ENCODE data around the gene PGAM5.
A peak's percentile ranks its signal among the peaks of the same experiment; 100 is the strongest.

The PGAM5 gene

DNA sequence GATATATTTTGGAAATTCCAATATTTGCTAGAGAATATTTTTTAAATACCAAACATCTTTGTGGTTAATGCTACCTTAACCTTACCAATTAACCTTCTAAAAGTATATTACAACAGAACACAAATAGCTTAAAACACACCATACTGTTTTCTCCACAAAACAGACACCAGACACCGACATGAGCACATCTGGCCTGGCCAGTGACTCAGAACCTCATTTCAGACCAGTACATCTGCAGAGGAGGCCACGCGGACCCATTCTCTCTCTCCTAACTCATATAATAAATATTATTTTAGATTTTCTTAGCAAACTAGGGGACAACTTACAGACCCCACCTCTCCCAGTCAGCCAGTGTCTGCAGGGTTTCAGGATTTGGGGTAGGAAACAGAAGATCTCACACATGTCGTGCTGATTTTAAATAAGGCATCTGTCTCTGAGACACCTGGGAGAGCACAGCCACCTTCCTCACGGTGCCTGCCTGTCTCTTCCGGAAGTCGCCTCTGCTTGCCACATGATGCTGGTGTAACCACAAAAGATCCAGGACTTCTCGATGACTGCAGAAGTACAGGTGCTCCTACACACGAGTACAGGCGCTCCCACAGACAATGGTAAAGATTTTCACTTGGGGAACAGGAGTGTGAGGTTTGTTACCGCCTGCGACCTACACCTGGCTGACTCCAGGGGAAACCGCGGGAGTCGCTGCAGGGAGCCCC, 60.6 kb downstream of the PGAM5 start:
- Mint-ChIP-seq H3K27ac (ENCODE audit: low read depth) (no peak overlapping the region), H3K4me1 (peaks cover 23% of the 10 kb centered on the region), H3K4me3 (no peak overlapping the region), H3K27me3 (no peaks in the 10 kb centered on the region), H3K36me3 (ENCODE audit: insufficient read depth) (peaks cover 23% of the 10 kb centered on the region), H3K9me3 (no peaks in the 10 kb centered on the region)
- ATAC-seq (replicated peaks; ENCODE audit: extremely low read depth, poor library complexity, severe bottlenecking), result peak; percentile 61
- DNase-seq (ENCODE audit: low spot score in 2 of 2), result no peak

All from central memory CD8-positive, alpha-beta T cell (primary cell).